ENCODE measurements around the gene DUS3L. TPM values are rescaled to one million over a fixed set of nuclear protein-coding genes. Genes with fewer than 3 reads are reported as not detected.

Gene DUS3L
- total and polyA plus RNA-seq, 10 donors: 22.7 to 63.9 (median 38.8) TPM

DNA sequence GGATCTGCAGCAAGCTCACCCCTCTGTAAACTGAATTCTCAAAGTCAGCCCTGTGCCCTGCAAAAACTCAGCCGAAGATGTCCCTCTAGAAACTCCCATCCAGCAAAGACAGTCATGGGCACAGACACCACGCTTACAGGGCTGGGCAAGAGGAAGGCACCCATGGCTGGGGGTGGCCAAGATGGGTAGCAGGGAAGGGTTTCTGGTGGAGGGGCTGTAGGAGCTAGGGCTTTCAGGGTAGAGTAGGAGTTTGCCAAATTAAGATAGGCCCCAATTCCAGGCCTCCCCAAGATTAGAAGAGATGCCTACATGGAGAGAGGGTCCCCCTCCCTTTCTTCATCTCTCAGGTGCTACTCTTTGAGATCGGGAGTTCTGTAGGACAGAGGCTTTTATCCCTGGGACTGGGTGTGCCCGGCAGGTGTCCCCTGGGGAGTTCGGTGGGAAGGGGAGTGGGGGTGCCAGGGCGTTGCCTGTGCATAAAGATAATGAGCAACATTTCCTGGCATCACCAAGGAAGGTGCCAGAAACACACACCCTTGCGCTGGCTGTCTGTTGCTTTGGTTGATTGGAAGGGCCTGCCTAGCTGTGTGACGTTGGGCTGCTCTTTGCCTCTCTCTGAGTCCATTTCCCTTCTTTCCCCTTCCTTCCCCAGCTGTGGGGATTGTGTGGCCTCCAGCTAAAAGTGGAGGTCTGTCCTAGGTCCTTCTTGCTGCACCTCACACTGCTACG lies 23.3 kb upstream of the DUS3L start:
- Histone ChIP-seq H3K4me3 (no peak overlapping the region), H3K9me3 (no peaks in the 10 kb centered on the region), H3K36me3 (no peaks in the 10 kb centered on the region), H3K27ac (no peak overlapping the region), H3K27me3 (replicated peaks in 1 of 7) (peaks cover 0 to 27% (median 0%) of the 10 kb centered on the region in 7 donors), H3K4me1 (no peaks in the 10 kb centered on the region)
- TF ChIP-seq POLR2A (IDR thresholded peaks at IDR 0.05): no peak
- TF ChIP-seq, protein P1, sequence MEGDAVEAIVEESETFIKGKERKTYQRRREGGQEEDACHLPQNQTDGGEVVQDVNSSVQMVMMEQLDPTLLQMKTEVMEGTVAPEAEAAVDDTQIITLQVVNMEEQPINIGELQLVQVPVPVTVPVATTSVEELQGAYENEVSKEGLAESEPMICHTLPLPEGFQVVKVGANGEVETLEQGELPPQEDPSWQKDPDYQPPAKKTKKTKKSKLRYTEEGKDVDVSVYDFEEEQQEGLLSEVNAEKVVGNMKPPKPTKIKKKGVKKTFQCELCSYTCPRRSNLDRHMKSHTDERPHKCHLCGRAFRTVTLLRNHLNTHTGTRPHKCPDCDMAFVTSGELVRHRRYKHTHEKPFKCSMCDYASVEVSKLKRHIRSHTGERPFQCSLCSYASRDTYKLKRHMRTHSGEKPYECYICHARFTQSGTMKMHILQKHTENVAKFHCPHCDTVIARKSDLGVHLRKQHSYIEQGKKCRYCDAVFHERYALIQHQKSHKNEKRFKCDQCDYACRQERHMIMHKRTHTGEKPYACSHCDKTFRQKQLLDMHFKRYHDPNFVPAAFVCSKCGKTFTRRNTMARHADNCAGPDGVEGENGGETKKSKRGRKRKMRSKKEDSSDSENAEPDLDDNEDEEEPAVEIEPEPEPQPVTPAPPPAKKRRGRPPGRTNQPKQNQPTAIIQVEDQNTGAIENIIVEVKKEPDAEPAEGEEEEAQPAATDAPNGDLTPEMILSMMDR (IDR thresholded peaks at IDR 0.05 in 8 of 11, conservative IDR thresholded peaks at IDR 0.05 in 3 of 11): no peak
- TF ChIP-seq POLR2AphosphoS5 (IDR thresholded peaks at IDR 0.05): no peak
- intact Hi-C loops (cut with DNase I; ENCODE audit: low total_unique reads): no loop called here
- 67 to 81% (median 72%) methylated on average over 8 to 9 of the region's 9 CpGs for WGBS, 5 donors
- no peak for DNase-seq

DNA sequence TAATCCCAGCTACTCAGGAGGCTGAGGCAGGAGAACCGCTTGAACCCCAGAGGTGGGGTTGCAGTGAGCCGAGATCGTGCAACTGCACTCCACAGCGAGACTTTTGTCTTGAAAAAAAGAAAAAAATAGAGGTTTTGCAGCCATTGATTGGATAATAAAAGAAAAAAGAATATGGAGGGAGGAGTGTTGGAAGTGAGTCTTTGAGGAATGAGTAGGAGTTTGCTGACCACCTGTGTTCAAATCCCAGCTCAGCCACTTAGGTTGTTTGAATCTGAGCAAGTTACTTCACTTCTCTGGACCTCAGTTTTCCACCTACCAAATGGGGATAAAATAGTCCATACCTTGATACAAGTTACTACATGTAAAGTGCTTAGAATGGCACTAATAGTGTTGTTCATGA lies 20.2 kb upstream of the DUS3L start:
- WGBS, 5 donors: 93 to 97% (median 97%) methylated on average over 4 of the region's 4 CpGs
- no peak for TF ChIP-seq POLR2A (IDR thresholded peaks at IDR 0.05)
- TF ChIP-seq, protein P1 (IDR thresholded peaks at IDR 0.05 in 8 of 11, conservative IDR thresholded peaks at IDR 0.05 in 3 of 11): no peak
- Histone ChIP-seq H3K4me3 (no peak overlapping the region), H3K9me3 (no peaks in the 10 kb centered on the region), H3K4me1 (peaks cover 0 to under 1% (median 0%) of the 10 kb centered on the region in 6 donors), H3K36me3 (no peaks in the 10 kb centered on the region), H3K27me3 (replicated peaks in 1 of 7) (peaks cover 0 to 17% (median 0%) of the 10 kb centered on the region in 7 donors), H3K27ac (no peak overlapping the region)
- no peak for DNase-seq
- intact Hi-C loops (cut with DNase I; ENCODE audit: low total_unique reads): no loop called here

DNA sequence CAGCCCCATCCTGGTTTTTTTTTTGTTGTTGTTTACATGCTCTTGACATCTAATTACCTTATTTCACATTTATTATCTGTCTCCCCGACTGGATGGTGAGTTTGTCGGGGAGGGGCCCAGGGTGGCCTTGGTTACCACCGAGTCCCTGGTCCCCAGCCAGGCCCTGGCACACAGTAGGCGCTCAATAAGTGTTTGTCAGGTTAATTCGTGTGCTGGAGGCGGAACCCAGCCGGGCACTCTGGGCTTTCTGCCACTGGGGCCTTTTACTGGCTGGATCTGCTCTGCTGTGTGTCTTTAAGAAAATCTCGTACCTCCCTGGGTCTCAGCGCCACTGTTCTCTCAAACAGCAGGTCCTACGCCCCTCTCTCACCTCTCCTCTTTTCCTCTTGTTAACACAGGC lies 18.5 kb upstream of the DUS3L start:
- WGBS, 5 donors: 78 to 91% (median 83%) methylated on average over 10 of the region's 10 CpGs
- Histone ChIP-seq H3K4me1 (peaks cover 0 to 12% (median 8%) of the 10 kb centered on the region in 6 donors), H3K36me3 (no peaks in the 10 kb centered on the region), H3K27me3 (replicated peaks in 1 of 7) (peaks cover 0 to 22% (median 10%) of the 10 kb centered on the region in 7 donors), H3K9me3 (no peaks in the 10 kb centered on the region), H3K4me3 (no peak overlapping the region), H3K27ac (no peak overlapping the region)
- TF ChIP-seq, protein P1 (IDR thresholded peaks at IDR 0.05 in 8 of 11, conservative IDR thresholded peaks at IDR 0.05 in 3 of 11): no peak
- TF ChIP-seq POLR2AphosphoS5 (IDR thresholded peaks at IDR 0.05): no peak
- no peak for TF ChIP-seq POLR2A (IDR thresholded peaks at IDR 0.05)
- intact Hi-C loops (cut with DNase I; ENCODE audit: low total_unique reads): no loop called here
- DNase-seq: no peak

DNA sequence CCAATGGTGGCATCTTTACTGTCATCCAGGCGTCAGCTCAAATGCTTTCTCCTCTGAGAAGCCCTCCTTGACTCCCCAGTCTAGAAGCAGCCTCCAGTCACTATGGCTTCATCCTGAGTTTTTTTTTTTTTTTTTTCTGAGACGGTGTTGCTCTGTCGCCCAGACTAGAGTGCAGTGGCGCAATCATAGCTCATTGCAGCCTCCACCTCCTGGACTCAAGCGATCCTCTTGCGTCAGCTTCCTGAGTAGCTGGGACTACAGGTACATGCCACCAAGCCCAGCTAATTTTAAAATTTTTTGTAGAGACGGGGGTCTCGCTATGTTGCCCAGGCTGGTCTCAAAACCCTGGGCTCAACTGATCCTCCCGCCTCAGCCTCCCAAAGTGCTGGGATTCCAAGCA lies 18.1 kb upstream of the DUS3L start:
- WGBS, 5 donors: 60 to 85% (median 84%) methylated on average over 9 of the region's 9 CpGs
- Histone ChIP-seq H3K9me3 (no peaks in the 10 kb centered on the region), H3K27ac (no peak overlapping the region), H3K36me3 (no peaks in the 10 kb centered on the region), H3K4me1 (peaks cover 0 to 16% (median 13%) of the 10 kb centered on the region in 6 donors), H3K27me3 (replicated peaks in 1 of 7) (peaks cover 0 to 22% (median 14%) of the 10 kb centered on the region in 7 donors), H3K4me3 (no peak overlapping the region)
- intact Hi-C loops (cut with DNase I; ENCODE audit: low total_unique reads): no loop called here
- no peak for DNase-seq
- TF ChIP-seq POLR2AphosphoS5 (IDR thresholded peaks at IDR 0.05) (no peak), POLR2A (IDR thresholded peaks at IDR 0.05) (no peak)
- TF ChIP-seq, protein P1 (IDR thresholded peaks at IDR 0.05 in 8 of 11, conservative IDR thresholded peaks at IDR 0.05 in 3 of 11): no peak

Data from spleen (tissue), 11 donors.